ENCODE data around the gene TMPRSS9. TPM values are rescaled to one million over a fixed set of nuclear protein-coding genes. Genes with fewer than 3 reads are reported as not detected.
"Not testable (repeated sequence)": the region's sequence is repeated elsewhere in the genome, so short reads cannot be mapped to it uniquely, and the experiment has no call there.

TMPRSS9 gene
- total RNA-seq, 1 experiment from 2014 or later = not detected

GRCh38 chr19:2464389-2464788 is 104.3 kb downstream of the TMPRSS9 start:
- Mint-ChIP-seq H3K27ac (ENCODE audit: unreplicated experiment) (peak overlapping the region; percentile 39), H3K9me3 (ENCODE audit: low read depth, unreplicated experiment) (no peaks in the 10 kb centered on the region), H3K36me3 (ENCODE audit: insufficient read depth, unreplicated experiment) (peaks cover 12% of the 10 kb centered on the region), H3K4me1 (ENCODE audit: low read depth, unreplicated experiment) (peaks cover 1% of the 10 kb centered on the region), H3K4me3 (ENCODE audit: low read depth, unreplicated experiment) (no peak overlapping the region), H3K27me3 (ENCODE audit: unreplicated experiment) (no peaks in the 10 kb centered on the region)
- BruUV-seq (replicated peaks) = no TSS peak
- TF ChIP-seq, protein P1, sequence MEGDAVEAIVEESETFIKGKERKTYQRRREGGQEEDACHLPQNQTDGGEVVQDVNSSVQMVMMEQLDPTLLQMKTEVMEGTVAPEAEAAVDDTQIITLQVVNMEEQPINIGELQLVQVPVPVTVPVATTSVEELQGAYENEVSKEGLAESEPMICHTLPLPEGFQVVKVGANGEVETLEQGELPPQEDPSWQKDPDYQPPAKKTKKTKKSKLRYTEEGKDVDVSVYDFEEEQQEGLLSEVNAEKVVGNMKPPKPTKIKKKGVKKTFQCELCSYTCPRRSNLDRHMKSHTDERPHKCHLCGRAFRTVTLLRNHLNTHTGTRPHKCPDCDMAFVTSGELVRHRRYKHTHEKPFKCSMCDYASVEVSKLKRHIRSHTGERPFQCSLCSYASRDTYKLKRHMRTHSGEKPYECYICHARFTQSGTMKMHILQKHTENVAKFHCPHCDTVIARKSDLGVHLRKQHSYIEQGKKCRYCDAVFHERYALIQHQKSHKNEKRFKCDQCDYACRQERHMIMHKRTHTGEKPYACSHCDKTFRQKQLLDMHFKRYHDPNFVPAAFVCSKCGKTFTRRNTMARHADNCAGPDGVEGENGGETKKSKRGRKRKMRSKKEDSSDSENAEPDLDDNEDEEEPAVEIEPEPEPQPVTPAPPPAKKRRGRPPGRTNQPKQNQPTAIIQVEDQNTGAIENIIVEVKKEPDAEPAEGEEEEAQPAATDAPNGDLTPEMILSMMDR (IDR thresholded peaks at IDR 0.05; ENCODE audit: unreplicated experiment) = no peak
- CTCF ChIA-PET = interaction anchor here (0.6 kb wide), 1 partner anchor 652 kb away, joined by 13 read pairs; no protein-coding TSS in a partner anchor
- intact Hi-C loops (cut with micrococcal nuclease; ENCODE audit: unreplicated experiment) = no loop called here
- no peak for DNase-seq

- TF ChIP-seq, protein P1 (IDR thresholded peaks at IDR 0.05; ENCODE audit: unreplicated experiment) = no peak
- H3K27me3 Mint-ChIP-seq (ENCODE audit: unreplicated experiment) = no peaks in the 10 kb centered on the region
- H3K4me3 Mint-ChIP-seq (ENCODE audit: low read depth, unreplicated experiment) = no peak overlapping the region
- BruUV-seq (replicated peaks) = no TSS peak
- CTCF ChIA-PET = interaction anchor here (0.7 to 0.9 kb wide), 2 partner anchors 54 to 140 kb away, joined by 5 read pairs; no protein-coding TSS in a partner anchor
- H3K36me3 Mint-ChIP-seq (ENCODE audit: insufficient read depth, unreplicated experiment) = peaks cover 4% of the 10 kb centered on the region
- H3K27ac Mint-ChIP-seq (ENCODE audit: unreplicated experiment) = no peak overlapping the region
- DNase-seq = no peak
- H3K4me1 Mint-ChIP-seq (ENCODE audit: low read depth, unreplicated experiment) = peaks cover 8% of the 10 kb centered on the region
- H3K9me3 Mint-ChIP-seq (ENCODE audit: low read depth, unreplicated experiment) = no peaks in the 10 kb centered on the region
- intact Hi-C loops (cut with micrococcal nuclease; ENCODE audit: unreplicated experiment) = no loop called here
These were observed 108.5 kb downstream of the TMPRSS9 start for GRCh38 chr19:2468596-2468995.

DNA sequence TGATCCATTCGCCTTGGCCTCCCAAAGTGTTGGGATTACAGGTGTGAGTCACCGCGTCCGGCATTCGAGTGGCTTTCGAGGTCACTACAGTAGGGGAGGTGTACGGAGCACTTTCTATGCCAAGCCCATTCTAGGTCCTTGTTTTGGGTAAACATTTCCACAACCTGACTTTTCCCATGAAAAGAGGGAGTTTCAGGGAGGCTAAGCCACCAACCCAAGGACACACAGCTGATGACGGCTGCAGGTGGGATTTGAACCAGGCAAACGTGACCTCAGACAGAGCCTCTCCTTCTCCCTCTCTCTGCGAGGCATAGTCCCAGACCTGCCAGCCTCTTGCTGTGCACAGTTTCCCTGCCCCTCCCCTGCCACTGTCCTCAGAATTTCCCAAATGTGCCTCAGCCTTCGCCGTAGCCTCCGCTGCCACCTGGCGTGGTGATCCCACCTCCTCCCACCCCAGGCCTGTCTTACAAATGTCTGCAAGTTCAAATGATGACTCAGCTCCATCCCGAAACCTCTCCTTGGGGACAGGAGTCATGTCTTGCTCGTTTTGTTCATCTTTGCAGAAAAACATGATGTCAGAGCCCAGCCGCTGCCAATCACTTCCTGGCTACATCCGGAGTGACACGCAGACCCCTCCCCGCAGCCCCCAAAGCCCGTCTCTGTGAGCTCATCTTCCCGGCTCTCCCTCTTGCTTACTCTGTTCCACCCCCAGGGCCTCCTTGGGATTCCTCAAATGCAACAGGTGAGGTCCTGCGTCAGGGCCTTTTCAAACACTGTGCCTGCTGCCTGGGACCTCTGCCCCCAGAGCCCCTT is 109.2 kb downstream of the TMPRSS9 start:
- Mint-ChIP-seq H3K9me3 (ENCODE audit: low read depth, unreplicated experiment) (no peaks in the 10 kb centered on the region), H3K27me3 (ENCODE audit: unreplicated experiment) (no peaks in the 10 kb centered on the region), H3K36me3 (ENCODE audit: insufficient read depth, unreplicated experiment) (peaks cover 4% of the 10 kb centered on the region), H3K27ac (ENCODE audit: unreplicated experiment) (no peak overlapping the region), H3K4me1 (ENCODE audit: low read depth, unreplicated experiment) (peaks cover 8% of the 10 kb centered on the region), H3K4me3 (ENCODE audit: low read depth, unreplicated experiment) (no peak overlapping the region)
- no TSS peak for BruUV-seq (replicated peaks)
- TF ChIP-seq, protein P1 (IDR thresholded peaks at IDR 0.05; ENCODE audit: unreplicated experiment) = no peak
- intact Hi-C loops (cut with micrococcal nuclease; ENCODE audit: unreplicated experiment) = no loop called here
- CTCF ChIA-PET = interaction anchor here (0.6 to 1.0 kb wide), 4 partner anchors 54 to 238 kb away, joined by 3 to 5 read pairs (median 4); no protein-coding TSS in a partner anchor
- DNase-seq = peak; percentile 24

DNA sequence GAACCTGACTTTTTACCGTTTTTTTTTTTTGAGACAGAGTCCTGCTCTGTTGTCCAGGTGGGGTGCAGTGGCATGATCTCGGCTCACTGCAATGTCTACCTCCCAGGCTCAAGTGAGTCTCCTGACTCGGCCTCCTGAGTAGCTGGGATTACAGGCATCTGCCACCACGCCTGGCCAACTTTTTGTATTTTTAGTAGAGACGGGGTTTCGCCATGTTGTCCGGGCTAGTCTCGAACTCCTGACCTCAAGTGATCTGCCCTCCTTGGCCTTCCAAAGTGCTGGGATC is 109.8 kb downstream of the TMPRSS9 start:
- CTCF ChIA-PET = interaction anchor here (0.9 to 1.0 kb wide), 2 partner anchors 139 to 144 kb away, joined by 3 to 4 read pairs; no protein-coding TSS in a partner anchor
- H3K27me3 Mint-ChIP-seq (ENCODE audit: unreplicated experiment); DNase-seq; H3K9me3 Mint-ChIP-seq (ENCODE audit: low read depth, unreplicated experiment); BruUV-seq (replicated peaks); H3K4me1 Mint-ChIP-seq (ENCODE audit: low read depth, unreplicated experiment); H3K4me3 Mint-ChIP-seq (ENCODE audit: low read depth, unreplicated experiment); H3K36me3 Mint-ChIP-seq (ENCODE audit: insufficient read depth, unreplicated experiment); intact Hi-C loops (cut with micrococcal nuclease; ENCODE audit: unreplicated experiment); H3K27ac Mint-ChIP-seq (ENCODE audit: unreplicated experiment): not testable (repeated sequence)
